HepG2 (cell line): ENCODE results near the gene TAC3. TPM values are rescaled to one million over a fixed set of nuclear protein-coding genes. Genes with fewer than 3 reads are reported as not detected.
A peak's percentile ranks its signal among the peaks of the same experiment; 100 is the strongest.

Source experiments
- CHD2 ChIP-seq: IDR thresholded peaks from 2 replicates; pipeline ENCODE4 v1.6.1; 2011; ENCODE audit warnings: low read depth, low read length, improper control_type of control experiment
- CSRNP1 ChIP-seq: sonication (generic); formaldehyde crosslinking; IDR thresholded peaks from 2 replicates; pipeline ENCODE4 v1.8.1; 2023; ENCODE audit warnings: mild to moderate bottlenecking, missing genetic modification reagents
- EZH2 ChIP-seq: conservative IDR thresholded peaks from 2 replicates; pipeline ENCODE4 v1.6.1; 2012; ENCODE audit warnings: mild to moderate bottlenecking, low read depth, low read length, moderate library complexity
- MIER3 ChIP-seq: IDR thresholded peaks from 2 replicates; pipeline ENCODE4 v1.6.1; 2016; ENCODE audit warnings: missing compliant biosample characterization, borderline replicate concordance
- PITX1 ChIP-seq: sonication (generic); formaldehyde crosslinking; IDR thresholded peaks from 2 replicates; pipeline ENCODE4 v1.5.1; 2020; ENCODE audit warnings: mild to moderate bottlenecking, missing genetic modification reagents
- RNF219 ChIP-seq: sonication (generic); formaldehyde crosslinking; IDR thresholded peaks from 2 replicates; pipeline ENCODE4 v1.5.0; 2020; ENCODE audit warnings: mild to moderate bottlenecking, missing genetic modification reagents
- SIN3A ChIP-seq: IDR thresholded peaks from 2 replicates; pipeline ENCODE4 v1.6.1; 2011; ENCODE audit warnings: low read depth, mild to moderate bottlenecking, control low read depth, low read length, borderline replicate concordance
- SP1 ChIP-seq, 2 experiments: fragments of 450-650 bp in 1 of 2; sonication (generic) in 1 of 2; formaldehyde crosslinking in 1 of 2; IDR thresholded peaks; 2 replicates each; pipeline versions ENCODE4 v1.4.0 to v1.6.1; 2016 to 2020; ENCODE audit warnings: missing genetic modification reagents in 1 of 2
- TFAP4 ChIP-seq: sonication (generic); IDR thresholded peaks from 2 replicates; pipeline ENCODE4 v1.6.1; 2016; ENCODE audit warnings: low read depth, borderline replicate concordance
- THAP11 ChIP-seq: IDR thresholded peaks from 2 replicates; pipeline ENCODE4 v1.6.1; 2016; ENCODE audit warnings: missing biosample characterization, missing genetic modification reagents
- TOE1 ChIP-seq: sonication (generic); formaldehyde crosslinking; IDR thresholded peaks from 2 replicates; pipeline ENCODE4 v1.4.0; 2020; ENCODE audit warnings: mild to moderate bottlenecking, missing genetic modification reagents
- ZBTB44 ChIP-seq: sonication (generic); formaldehyde crosslinking; IDR thresholded peaks from 2 replicates; pipeline ENCODE4 v1.4.0; 2020; ENCODE audit warnings: missing genetic modification reagents
- ZKSCAN1 ChIP-seq: fragments of 150-350 bp; IDR thresholded peaks from 2 replicates; pipeline ENCODE4 v1.6.1; 2014; ENCODE audit warnings: low read length
- ZNF326 ChIP-seq: sonication (generic); formaldehyde crosslinking; IDR thresholded peaks from 2 replicates; pipeline ENCODE4 v1.4.0; 2020; ENCODE audit warnings: missing genetic modification reagents, borderline replicate concordance
- ZNF574 ChIP-seq: sonication (generic); formaldehyde crosslinking; IDR thresholded peaks from 2 replicates; pipeline ENCODE4 v1.4.0; 2020; ENCODE audit warnings: missing genetic modification reagents
- ZNF816 ChIP-seq: sonication (generic); formaldehyde crosslinking; IDR thresholded peaks from 2 replicates; pipeline ENCODE4 v1.8.0; 2022; ENCODE audit warnings: missing genetic modification reagents, mild to moderate bottlenecking, borderline replicate concordance
- ZSCAN20 ChIP-seq: sonication (generic); formaldehyde crosslinking; IDR thresholded peaks from 2 replicates; pipeline ENCODE4 v1.4.0; 2020; ENCODE audit warnings: missing genetic modification reagents, mild to moderate bottlenecking, borderline replicate concordance
- ZUFSP ChIP-seq: sonication (generic); formaldehyde crosslinking; IDR thresholded peaks from 2 replicates; pipeline ENCODE4 v1.9.0; 2021; ENCODE audit warnings: missing genetic modification reagents, mild to moderate bottlenecking, borderline replicate concordance
- polyA plus RNA-seq, 8 experiments: library from polyadenylated mRNA; depleted of rRNA in 3 of 8; stranded (reverse) in 7 of 8; unstranded in 1 of 8; fragments of >200 nt; fragmentation: Illumina TruSeq in 4 of 8; extraction: Trizol in 4 of 8; gene quantifications; 2 replicates each; pipeline versions ENCODE4 v1.2.1 to v1.2.3, GENCODE V29; 2011 to 2016; ENCODE audit warnings: low read depth in 4 of 8, missing spikeins in 1 of 8, mixed read lengths in 1 of 8; ENCODE audit not compliant: insufficient read depth in 1 of 8
- total RNA-seq, 5 experiments: library from RNA; depleted of rRNA; stranded (reverse); fragments of >200 nt; fragmentation: Illumina TruSeq; extraction: Trizol; gene quantifications; 2 replicates each; pipeline ENCODE4 v1.2.3, GENCODE V29; 2016; ENCODE audit warnings: low read depth in 1 of 5

The TAC3 gene
- total and polyA plus RNA-seq, 2 of the 13 experiments (the other 11 are each of a cell fraction or from before 2014, with no cell fraction given) = 0.13 to 0.15 TPM

GRCh38 chr12:57001448-57001906 is 14.9 kb downstream of the TAC3 start (continued):
- peak; percentile 71 for TF ChIP-seq THAP11 (CRISPR knock-in tag)
- TF ChIP-seq ZUFSP = no peak
- peak; percentile 64; the same call in 1 of the 2 replicates for TF ChIP-seq TFAP4
- no peak for TF ChIP-seq CHD2
- no peak for TF ChIP-seq RNF219 (CRISPR knock-in tag)
- no peak for TF ChIP-seq ZNF326 (CRISPR knock-in tag)
- no peak for TF ChIP-seq ZSCAN20
- no peak; the same call in 1 of the 2 replicates for TF ChIP-seq CSRNP1 (CRISPR knock-in tag)
- TF ChIP-seq ZNF574 (CRISPR knock-in tag) = peak; percentile 89
- TF ChIP-seq PITX1 = peak; percentile 92
- TF ChIP-seq EZH2 = no peak
- no peak for TF ChIP-seq ZNF816 (CRISPR knock-in tag)
- 0 out of 2 replicates have a peak, but pooled peaks have one; percentile 36 for TF ChIP-seq TOE1 (CRISPR knock-in tag)
- 0 out of 2 replicates have a peak, but pooled peaks have one; percentile 34 for TF ChIP-seq SIN3A
- TF ChIP-seq MIER3 = peak; percentile 72; the same call in 1 of the 2 replicates
- 0 out of 2 replicates have a peak, but pooled peaks have one; percentile 22 for TF ChIP-seq ZKSCAN1
- no peak for TF ChIP-seq SP1 (IDR thresholded peaks at IDR 0.05)
- 0 out of 2 replicates have a peak, but pooled peaks have one; percentile 25 for TF ChIP-seq SP1 (CRISPR knock-in tag; IDR thresholded peaks at IDR 0.05)
- no peak for TF ChIP-seq ZBTB44 (CRISPR knock-in tag)
